ENCODE results near the gene GP5.

The GP5 gene

DNA sequence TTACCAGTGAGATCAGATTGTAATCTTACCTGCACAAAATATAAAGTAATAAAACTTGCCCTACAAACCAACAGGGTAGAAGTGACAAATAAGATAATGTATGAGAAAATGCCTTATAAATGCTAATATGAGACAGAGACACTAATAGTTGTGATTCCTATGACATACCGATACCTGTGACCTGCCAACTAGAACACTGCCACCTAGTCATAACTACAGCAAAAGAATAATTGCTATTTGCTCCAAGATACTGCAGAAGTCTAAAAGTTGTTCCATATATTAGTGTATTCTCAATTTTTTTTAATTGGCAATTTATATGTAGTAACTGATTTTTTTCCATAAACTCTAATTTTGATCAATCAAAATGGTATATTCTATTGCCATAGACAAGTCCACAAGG, 25.3 kb upstream of the GP5 start:
- DNase-seq (ENCODE audit: low spot score) = no peak
- TF ChIP-seq, protein P1, sequence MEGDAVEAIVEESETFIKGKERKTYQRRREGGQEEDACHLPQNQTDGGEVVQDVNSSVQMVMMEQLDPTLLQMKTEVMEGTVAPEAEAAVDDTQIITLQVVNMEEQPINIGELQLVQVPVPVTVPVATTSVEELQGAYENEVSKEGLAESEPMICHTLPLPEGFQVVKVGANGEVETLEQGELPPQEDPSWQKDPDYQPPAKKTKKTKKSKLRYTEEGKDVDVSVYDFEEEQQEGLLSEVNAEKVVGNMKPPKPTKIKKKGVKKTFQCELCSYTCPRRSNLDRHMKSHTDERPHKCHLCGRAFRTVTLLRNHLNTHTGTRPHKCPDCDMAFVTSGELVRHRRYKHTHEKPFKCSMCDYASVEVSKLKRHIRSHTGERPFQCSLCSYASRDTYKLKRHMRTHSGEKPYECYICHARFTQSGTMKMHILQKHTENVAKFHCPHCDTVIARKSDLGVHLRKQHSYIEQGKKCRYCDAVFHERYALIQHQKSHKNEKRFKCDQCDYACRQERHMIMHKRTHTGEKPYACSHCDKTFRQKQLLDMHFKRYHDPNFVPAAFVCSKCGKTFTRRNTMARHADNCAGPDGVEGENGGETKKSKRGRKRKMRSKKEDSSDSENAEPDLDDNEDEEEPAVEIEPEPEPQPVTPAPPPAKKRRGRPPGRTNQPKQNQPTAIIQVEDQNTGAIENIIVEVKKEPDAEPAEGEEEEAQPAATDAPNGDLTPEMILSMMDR (IDR thresholded peaks at IDR 0.05; ENCODE audit: extremely low read depth, insufficient read depth, missing control alignments) = no peak
- in situ Hi-C loops (cut with MboI; ENCODE audit: low pct_unique_long_range_greater_than_20kb, low sequenced_read_pairs, unreplicated experiment) = no loop called here

- DNase-seq (ENCODE audit: low spot score) = no peak
Observed at GRCh38 chr3:194423317-194423716, 24.3 kb upstream of the GP5 start.

DNA sequence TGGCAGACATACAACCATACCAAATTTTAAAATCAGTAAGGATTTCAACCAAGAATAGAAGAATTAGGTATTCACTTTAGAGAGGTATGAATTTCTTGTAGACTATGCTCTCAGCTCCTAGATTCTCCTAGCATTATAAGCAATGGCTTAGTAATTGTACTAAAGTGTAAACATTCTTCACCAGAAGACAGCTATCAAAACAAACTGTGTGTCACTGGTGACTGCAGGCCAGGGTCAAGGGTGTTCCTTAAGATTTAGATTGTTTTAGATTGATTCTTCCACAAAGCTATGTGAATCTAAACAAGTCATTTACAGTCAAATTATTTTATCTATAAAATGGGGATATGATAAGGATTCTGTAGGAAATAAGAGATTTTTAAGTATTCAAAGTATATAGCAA, 23.1 kb upstream of the GP5 start:
- in situ Hi-C loops (cut with MboI; ENCODE audit: low pct_unique_long_range_greater_than_20kb, low sequenced_read_pairs, unreplicated experiment) = no loop called here
- TF ChIP-seq, protein P1 (IDR thresholded peaks at IDR 0.05; ENCODE audit: extremely low read depth, insufficient read depth, missing control alignments) = no peak

More at GRCh38 chr3:194423317-194423716, 24.3 kb upstream of the GP5 start:
- TF ChIP-seq, protein P1 (IDR thresholded peaks at IDR 0.05; ENCODE audit: extremely low read depth, insufficient read depth, missing control alignments) = no peak
- in situ Hi-C loops (cut with MboI; ENCODE audit: low pct_unique_long_range_greater_than_20kb, low sequenced_read_pairs, unreplicated experiment) = no loop called here

DNA sequence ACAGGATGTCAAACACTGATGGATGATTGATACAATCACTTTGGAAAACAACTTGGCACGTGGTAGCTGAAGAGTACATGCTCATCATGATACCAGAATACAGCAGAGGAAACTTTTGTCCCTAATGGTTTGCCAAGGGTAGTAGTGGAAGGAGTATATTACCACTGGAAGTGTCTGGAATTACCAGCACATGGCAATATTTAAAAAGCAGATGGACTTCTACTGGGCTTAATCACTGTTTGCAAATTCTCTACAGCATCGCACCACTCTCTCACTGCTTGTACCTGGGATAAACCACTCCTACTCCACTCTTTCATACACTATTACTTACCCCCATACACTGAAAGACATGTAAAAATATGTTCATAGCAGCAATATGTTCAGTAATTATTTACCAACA, 19.6 kb upstream of the GP5 start:
- no peak for DNase-seq (ENCODE audit: low spot score)
- in situ Hi-C loops (cut with MboI; ENCODE audit: low pct_unique_long_range_greater_than_20kb, low sequenced_read_pairs, unreplicated experiment) = no loop called here
- TF ChIP-seq, protein P1 (IDR thresholded peaks at IDR 0.05; ENCODE audit: extremely low read depth, insufficient read depth, missing control alignments) = no peak

More for the DNA sequence above, 23.1 kb upstream of the GP5 start:
- DNase-seq (ENCODE audit: low spot score) = no peak

GRCh38 chr3:194407423-194407822, 8.4 kb upstream of the GP5 start:
- in situ Hi-C loops (cut with MboI; ENCODE audit: low pct_unique_long_range_greater_than_20kb, low sequenced_read_pairs, unreplicated experiment) = no loop called here
- TF ChIP-seq, protein P1 (IDR thresholded peaks at IDR 0.05; ENCODE audit: extremely low read depth, insufficient read depth, missing control alignments) = no peak
- no peak for DNase-seq (ENCODE audit: low spot score)

GRCh38 chr3:194405766-194406165, 6.7 kb upstream of the GP5 start:
- TF ChIP-seq, protein P1 (IDR thresholded peaks at IDR 0.05; ENCODE audit: extremely low read depth, insufficient read depth, missing control alignments) = no peak
- in situ Hi-C loops (cut with MboI; ENCODE audit: low pct_unique_long_range_greater_than_20kb, low sequenced_read_pairs, unreplicated experiment) = no loop called here
- DNase-seq (ENCODE audit: low spot score) = no peak
